Subcutaneous adipose tissue (tissue), 4 donors: ENCODE measurements around the gene TCL1B. TPM values are rescaled to one million over a fixed set of nuclear protein-coding genes. Genes with fewer than 3 reads are reported as not detected.

Source experiments
- total RNA-seq, 4 donors: library from RNA; depleted of rRNA; stranded (reverse); fragments of >200 nt; gene quantifications; one replicate each; pipeline ENCODE4 v1.1.0, GENCODE V29; 2016
- TF ChIP-seq, protein P1 (sequence below): fragments of 450-650 bp; IDR thresholded peaks from one replicate; pipeline ENCODE4 v1.5.1; 2016; ENCODE audit warnings: low read depth, mild to moderate bottlenecking, control low read depth, antibody characterized with exemption, moderate library complexity

The TCL1B gene
- total RNA-seq, 4 donors from 2014 or later: not detected

GRCh38 chr14:95705518-95705917, 19.3 kb downstream of the TCL1B start:
- TF ChIP-seq, protein P1, sequence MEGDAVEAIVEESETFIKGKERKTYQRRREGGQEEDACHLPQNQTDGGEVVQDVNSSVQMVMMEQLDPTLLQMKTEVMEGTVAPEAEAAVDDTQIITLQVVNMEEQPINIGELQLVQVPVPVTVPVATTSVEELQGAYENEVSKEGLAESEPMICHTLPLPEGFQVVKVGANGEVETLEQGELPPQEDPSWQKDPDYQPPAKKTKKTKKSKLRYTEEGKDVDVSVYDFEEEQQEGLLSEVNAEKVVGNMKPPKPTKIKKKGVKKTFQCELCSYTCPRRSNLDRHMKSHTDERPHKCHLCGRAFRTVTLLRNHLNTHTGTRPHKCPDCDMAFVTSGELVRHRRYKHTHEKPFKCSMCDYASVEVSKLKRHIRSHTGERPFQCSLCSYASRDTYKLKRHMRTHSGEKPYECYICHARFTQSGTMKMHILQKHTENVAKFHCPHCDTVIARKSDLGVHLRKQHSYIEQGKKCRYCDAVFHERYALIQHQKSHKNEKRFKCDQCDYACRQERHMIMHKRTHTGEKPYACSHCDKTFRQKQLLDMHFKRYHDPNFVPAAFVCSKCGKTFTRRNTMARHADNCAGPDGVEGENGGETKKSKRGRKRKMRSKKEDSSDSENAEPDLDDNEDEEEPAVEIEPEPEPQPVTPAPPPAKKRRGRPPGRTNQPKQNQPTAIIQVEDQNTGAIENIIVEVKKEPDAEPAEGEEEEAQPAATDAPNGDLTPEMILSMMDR: no peak

GRCh38 chr14:95707327-95707726, 21.1 kb downstream of the TCL1B start:
- TF ChIP-seq, protein P1: no peak

DNA sequence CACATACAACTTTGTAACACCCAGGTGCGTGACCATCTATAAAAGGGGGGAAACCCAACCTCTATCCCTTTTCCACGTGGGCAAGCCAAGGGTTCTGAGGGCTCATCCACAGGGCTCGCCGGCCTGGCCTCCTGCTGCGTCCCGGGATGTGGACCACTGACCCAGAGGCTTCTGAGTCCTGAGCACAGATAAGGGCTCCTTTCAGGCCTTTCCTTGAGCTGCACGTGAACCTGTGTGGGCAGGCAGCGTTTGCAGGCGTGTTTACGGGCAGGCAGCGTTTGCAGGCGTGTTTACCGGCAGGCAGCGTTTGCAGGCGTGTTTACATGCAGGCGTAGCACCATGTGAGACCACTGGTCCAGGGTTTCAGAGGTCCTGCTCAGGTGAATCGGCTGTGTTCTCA, 23.9 kb downstream of the TCL1B start:
- TF ChIP-seq, protein P1: no peak

DNA sequence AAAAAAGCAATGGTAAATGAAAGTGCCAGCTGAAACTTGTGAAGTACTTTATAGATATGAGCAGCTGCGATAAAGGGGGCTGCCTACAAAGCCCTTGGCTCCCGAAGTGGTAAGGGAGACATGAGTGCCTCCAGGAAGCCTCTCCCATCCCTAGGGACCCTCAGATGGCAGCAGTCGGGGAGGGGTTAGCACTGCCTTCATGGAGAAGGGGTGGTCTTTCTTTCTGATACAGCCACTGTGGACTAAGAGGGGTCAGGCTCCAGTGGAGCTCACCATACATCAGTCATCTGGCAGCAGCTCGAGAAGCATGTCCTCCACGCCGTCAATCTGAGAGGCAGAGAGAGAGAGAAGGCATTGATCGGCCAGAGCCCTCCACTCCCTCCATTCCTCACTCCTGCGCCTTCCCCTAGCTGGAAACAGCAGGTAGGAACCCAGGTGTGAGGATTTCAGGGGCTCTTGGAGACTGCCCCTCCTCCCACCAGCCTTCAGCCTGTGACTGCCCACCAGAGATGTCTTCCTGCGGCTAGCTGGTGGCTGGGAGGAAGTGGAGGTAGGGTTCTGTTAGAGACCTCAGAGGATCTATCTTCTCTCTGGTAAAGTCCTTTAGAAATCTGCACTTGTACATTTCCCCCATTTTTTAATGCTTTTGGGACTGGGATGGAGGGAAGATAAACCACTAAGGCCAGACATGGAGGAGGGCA, 25.4 kb downstream of the TCL1B start:
- TF ChIP-seq, protein P1: no peak

DNA sequence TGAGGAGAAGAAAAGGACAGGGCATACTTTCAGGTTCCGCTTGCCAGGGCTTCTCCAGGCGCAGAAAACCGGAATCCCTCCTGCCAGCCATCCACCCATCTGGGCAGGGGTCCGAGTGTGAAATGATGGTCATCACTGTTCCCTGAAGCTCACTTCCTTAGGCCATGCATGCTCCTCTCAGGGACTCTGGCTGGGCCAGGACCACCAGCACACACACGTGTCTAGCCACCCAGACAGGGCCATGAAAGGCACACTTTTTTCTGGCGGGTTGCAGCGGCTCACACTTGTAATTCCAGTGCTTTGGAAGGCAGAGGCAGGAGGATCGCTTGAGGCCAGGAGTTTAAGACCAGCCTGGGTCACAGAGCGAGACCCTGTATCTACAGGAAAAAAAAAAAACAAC, 26.2 kb downstream of the TCL1B start:
- TF ChIP-seq, protein P1: no peak

- TF ChIP-seq, protein P1: no peak
These were observed 27.6 kb downstream of the TCL1B start, which contains the start of gene TCL1A for GRCh38 chr14:95713596-95714371. Gene TCL1A, minus strand, starts transcription at chr14:95714125. Its CDS starts 59 bp downstream, at chr14:95714066.

- TF ChIP-seq, protein P1: no peak
These were observed 36.4 kb downstream of the TCL1B start for GRCh38 chr14:95722525-95723190.
